Measurements from ENCODE around the gene TIMM13. TPM values are rescaled to one million over a fixed set of nuclear protein-coding genes. Genes with fewer than 3 reads are reported as not detected.

Gene TIMM13
- 100 to 1,000 TPM; 100 to 252 TPM for total RNA-seq

- H3K27ac ChIP-seq, result peak within 1 kb of the TSS; percentile 94
- peaks cover 17% of the 10 kb centered on the region for H3K4me1 ChIP-seq
- TF ChIP-seq, protein P1, sequence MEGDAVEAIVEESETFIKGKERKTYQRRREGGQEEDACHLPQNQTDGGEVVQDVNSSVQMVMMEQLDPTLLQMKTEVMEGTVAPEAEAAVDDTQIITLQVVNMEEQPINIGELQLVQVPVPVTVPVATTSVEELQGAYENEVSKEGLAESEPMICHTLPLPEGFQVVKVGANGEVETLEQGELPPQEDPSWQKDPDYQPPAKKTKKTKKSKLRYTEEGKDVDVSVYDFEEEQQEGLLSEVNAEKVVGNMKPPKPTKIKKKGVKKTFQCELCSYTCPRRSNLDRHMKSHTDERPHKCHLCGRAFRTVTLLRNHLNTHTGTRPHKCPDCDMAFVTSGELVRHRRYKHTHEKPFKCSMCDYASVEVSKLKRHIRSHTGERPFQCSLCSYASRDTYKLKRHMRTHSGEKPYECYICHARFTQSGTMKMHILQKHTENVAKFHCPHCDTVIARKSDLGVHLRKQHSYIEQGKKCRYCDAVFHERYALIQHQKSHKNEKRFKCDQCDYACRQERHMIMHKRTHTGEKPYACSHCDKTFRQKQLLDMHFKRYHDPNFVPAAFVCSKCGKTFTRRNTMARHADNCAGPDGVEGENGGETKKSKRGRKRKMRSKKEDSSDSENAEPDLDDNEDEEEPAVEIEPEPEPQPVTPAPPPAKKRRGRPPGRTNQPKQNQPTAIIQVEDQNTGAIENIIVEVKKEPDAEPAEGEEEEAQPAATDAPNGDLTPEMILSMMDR (IDR thresholded peaks at IDR 0.05), result no peak
- H3K9me3 ChIP-seq, result no peaks in the 10 kb centered on the region
- intact Hi-C loops (cut with DNase I), result no loop called here
- H3K36me3 ChIP-seq, result no peaks in the 10 kb centered on the region
- peak within 1 kb of the TSS; percentile 79 to 93 for H3K9ac ChIP-seq (ENCODE audit: low read depth in 2 of 2, low read length in 2 of 2)
- no peaks in the 10 kb centered on the region for H3K27me3 ChIP-seq
- H3K4me3 ChIP-seq, result peak within 1 kb of the TSS; percentile 95
- peak; percentile 97 for DNase-seq
Observed at GRCh38 chr19:2427429-2428320, at the start of gene TIMM13. TIMM13 (minus strand) TSS chr19:2427586; CDS start chr19:2427533, 53 bp downstream.

- Histone ChIP-seq H3K9ac (ENCODE audit: low read depth in 2 of 2, low read length in 2 of 2) (peak overlapping the region; percentile 87 to 99), H3K4me1 (no peaks in the 10 kb centered on the region), H3K36me3 (no peaks in the 10 kb centered on the region), H3K27me3 (no peaks in the 10 kb centered on the region), H3K27ac (peak overlapping the region; percentile 88), H3K9me3 (no peaks in the 10 kb centered on the region), H3K4me3 (peak overlapping the region; percentile 73)
- DNase-seq, result peak; percentile 73
- intact Hi-C loops (cut with DNase I), result loop anchor here (5.0 kb wide), 1 partner anchor 66 kb away; no protein-coding TSS in a partner anchor
- TF ChIP-seq, protein P1 (IDR thresholded peaks at IDR 0.05), result no peak
Observed at GRCh38 chr19:2476451-2477140, 49.2 kb upstream of the TIMM13 start.

GRCh38 chr19:2475702-2476450 lies 48.5 kb upstream of the TIMM13 start, which contains the start of gene GADD45B:
GADD45B (plus strand) TSS chr19:2476127; CDS start chr19:2476359, 232 bp downstream.
- no peaks in the 10 kb centered on the region for H3K36me3 ChIP-seq
- intact Hi-C loops (cut with DNase I), result loop anchor here (2.0 to 5.0 kb wide), 3 partner anchors 66 to 137 kb away; no protein-coding TSS in a partner anchor
- no peaks in the 10 kb centered on the region for H3K27me3 ChIP-seq
- TF ChIP-seq, protein P1 (IDR thresholded peaks at IDR 0.05), result no peak
- DNase-seq, result peak; percentile 98
- no peaks in the 10 kb centered on the region for H3K9me3 ChIP-seq
- peak within 1 kb of the TSS; percentile 88 for H3K27ac ChIP-seq
- H3K9ac ChIP-seq (ENCODE audit: low read depth in 2 of 2, low read length in 2 of 2), result peak within 1 kb of the TSS; percentile 87 to 99
- no peaks in the 10 kb centered on the region for H3K4me1 ChIP-seq
- H3K4me3 ChIP-seq, result peak within 1 kb of the TSS; percentile 73

- H3K27ac ChIP-seq, result peak overlapping the region; percentile 88
Observed at GRCh38 chr19:2475018-2475701, 47.8 kb upstream of the TIMM13 start.

More at GRCh38 chr19:2475018-2475701, 47.8 kb upstream of the TIMM13 start:
- no peaks in the 10 kb centered on the region for H3K36me3 ChIP-seq
- no peaks in the 10 kb centered on the region for H3K27me3 ChIP-seq
- H3K4me3 ChIP-seq, result peak overlapping the region; percentile 73
- TF ChIP-seq, protein P1 (IDR thresholded peaks at IDR 0.05), result no peak
- peak; percentile 71 for DNase-seq
- peak overlapping the region; percentile 61 to 79 for H3K9ac ChIP-seq (ENCODE audit: low read depth in 2 of 2, low read length in 2 of 2)
- H3K4me1 ChIP-seq, result no peaks in the 10 kb centered on the region
- no peaks in the 10 kb centered on the region for H3K9me3 ChIP-seq
- intact Hi-C loops (cut with DNase I), result loop anchor here (2.0 to 5.0 kb wide), 3 partner anchors 67 to 138 kb away; no protein-coding TSS in a partner anchor
